GM18858 (cell line): ENCODE measurements around the gene AQP7.
"Not testable (repeated sequence)": the region's sequence is repeated elsewhere in the genome, so short reads cannot be mapped to it uniquely, and the experiment has no call there.

ENCODE experiments used
- ATAC-seq: cut with Tn5 transposase; IDR thresholded peaks from one replicate; pipeline ENCODE4 v1.9.1; 2021; ENCODE audit not compliant: unreplicated experiment

The AQP7 gene

DNA sequence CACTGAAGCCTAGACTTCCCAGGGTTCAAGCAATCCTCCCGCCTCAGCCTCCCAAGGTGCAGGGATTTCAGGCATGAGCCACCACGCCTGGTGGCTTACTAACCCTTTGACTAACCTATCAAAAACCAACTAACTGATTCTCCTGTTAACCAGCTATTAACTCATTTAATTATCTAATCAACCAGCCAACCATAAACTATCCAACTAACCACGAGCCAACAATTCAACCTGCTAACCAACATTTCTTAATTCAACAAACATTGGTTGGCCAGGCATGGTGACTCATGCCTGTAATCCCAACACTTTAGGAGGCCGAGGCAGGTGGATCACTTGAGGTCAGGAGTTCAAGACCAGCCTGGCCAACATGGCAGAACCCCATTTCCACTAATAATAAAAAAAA is 3.3 kb downstream of the AQP7 start:
- not testable (repeated sequence) for ATAC-seq

DNA sequence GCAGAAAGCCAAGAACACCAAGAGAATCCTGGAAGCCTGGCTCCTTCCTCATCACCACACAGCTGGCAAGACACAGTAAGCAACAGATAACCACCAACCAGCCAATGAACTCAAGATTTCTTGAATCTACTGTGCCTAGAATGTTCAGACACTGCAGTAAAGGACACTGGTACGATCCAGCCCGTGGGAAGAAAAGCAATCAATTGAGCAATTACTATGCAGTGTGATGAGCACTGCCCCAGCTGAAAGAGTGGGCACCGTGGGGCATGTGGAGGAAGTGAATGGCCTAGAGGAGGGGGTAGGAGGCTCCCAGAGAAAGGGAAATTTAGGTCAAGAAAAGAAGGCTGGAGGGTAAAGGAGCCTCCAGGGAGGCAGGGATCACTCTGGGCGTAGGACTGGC is 4.6 kb downstream of the AQP7 start:
- not testable (repeated sequence) for ATAC-seq

DNA sequence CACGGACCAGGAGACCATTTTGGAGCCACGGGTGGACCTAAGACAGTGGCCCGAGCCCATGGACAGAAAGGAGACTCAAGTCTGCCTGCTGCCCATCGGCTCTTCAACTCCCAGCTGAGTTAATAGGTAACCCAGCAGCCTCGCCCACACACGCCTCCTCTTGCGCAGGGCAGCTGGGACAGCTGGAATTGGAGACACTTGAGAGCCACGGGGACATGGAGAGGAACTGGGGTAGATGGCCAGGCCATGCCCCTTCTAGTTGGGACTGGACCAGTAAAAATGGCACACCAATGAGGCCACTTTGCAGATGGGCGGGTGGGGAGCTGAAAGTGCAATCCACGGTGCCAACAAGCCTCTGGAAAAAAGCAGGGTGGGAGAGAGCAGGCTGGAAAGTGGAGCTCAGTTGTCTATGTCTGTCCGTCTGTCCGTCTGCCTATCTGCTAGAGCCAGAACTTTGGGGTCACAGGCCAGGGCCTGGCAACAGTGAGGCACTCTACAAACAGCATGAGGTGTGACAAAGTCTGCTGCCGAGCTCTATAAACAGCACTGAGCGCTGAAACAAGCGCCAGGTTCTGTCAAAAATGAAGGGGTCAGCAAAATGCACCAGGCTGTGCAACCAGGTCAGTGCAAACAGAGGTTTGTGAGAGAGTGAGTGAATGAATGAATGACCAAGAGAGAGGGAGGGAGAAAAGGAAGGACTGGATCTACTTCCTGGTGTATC is 7.0 kb downstream of the AQP7 start:
- not testable (repeated sequence) for ATAC-seq

DNA sequence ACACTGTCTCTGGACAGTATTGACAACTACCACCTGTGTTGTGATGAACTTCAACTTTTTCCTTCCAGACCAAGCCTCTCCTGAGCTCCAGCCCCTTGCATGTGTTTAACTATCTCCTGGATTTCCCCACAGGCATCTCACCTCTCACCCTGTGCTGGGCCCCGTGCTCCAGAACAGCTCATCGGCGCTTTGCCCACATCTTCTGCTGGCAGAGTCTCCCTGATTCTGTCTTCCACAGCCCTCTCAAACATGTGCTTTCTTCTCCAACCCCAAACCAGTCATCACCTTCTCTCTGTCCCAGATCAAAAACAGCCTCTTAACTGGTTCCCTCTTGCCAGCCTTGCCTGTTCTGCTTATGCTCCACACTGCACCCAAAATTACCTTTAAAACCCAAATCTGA is 8.4 kb downstream of the AQP7 start:
- ATAC-seq, result not testable (repeated sequence)

DNA sequence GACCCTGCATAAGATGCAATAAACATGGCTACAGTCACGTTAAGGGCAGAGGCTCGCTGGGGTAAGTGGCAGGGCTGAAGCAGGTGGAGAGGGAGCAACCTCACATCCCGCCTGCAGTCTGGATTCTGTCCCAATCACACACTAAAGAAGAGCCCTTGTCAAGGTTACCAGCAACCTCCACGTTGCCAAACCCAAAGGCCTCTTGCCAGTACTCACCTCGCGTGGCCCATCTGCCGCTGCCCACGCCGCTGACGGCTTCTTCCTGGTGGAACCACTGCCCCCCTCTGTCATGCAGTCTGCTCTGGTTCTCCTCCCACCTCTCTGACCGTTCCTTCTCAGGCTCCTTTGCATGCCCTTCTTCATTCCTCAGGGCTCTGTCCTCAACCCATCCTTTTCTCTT is 8.8 kb downstream of the AQP7 start:
- no peak for ATAC-seq

DNA sequence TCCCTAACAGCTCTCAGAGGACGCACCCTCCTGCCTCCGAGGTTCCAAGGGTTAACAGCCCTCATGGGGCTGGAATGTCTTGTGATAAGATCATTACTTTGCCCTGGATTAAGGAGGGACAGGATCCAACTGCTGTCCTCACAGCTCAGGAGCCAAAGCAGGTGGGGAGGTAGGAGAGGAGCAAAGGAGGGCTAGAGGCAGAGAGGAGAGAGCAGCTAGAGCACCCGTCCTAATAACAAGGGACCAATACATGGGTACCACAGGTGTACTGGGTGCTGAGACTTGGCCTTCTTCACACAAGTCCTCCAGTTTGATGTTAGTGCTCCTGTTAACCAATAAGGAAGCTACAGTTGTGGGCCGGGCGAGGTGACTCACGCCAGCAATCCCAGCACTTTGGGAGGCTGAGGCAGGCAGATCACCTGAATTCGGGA is 9.8 kb downstream of the AQP7 start:
- ATAC-seq, result not testable (repeated sequence)

DNA sequence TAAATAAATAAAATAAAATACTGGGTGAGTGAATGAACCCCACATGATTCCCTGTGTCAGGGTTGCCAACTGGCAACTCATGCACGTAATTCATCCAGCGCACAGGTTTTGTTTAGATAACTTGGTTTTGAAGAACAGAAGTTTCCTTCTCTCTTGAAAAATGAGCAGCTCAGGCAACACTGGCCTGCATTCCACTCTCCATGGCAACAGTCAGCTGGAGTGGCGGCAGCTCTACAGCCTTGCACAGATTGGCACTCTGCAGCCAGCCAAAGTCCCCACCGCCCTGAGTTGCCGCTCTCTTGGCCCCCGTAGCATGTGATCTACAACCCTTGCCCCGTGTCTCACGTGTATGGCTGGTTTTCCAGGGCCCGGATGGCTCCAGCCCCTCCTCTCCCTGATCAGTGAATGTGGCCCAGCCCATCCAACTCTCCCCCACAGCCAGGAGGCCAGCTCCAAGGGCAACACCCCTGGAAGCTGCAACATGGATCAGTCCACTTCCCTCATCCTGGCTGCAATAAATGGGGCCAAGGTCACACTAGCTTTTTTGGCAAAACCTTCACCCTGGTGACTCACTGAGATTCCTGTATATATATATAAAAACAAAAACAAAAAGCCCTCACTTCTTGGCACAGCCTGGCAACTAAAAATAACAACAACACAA is 11.1 kb downstream of the AQP7 start:
- not testable (repeated sequence) for ATAC-seq

DNA sequence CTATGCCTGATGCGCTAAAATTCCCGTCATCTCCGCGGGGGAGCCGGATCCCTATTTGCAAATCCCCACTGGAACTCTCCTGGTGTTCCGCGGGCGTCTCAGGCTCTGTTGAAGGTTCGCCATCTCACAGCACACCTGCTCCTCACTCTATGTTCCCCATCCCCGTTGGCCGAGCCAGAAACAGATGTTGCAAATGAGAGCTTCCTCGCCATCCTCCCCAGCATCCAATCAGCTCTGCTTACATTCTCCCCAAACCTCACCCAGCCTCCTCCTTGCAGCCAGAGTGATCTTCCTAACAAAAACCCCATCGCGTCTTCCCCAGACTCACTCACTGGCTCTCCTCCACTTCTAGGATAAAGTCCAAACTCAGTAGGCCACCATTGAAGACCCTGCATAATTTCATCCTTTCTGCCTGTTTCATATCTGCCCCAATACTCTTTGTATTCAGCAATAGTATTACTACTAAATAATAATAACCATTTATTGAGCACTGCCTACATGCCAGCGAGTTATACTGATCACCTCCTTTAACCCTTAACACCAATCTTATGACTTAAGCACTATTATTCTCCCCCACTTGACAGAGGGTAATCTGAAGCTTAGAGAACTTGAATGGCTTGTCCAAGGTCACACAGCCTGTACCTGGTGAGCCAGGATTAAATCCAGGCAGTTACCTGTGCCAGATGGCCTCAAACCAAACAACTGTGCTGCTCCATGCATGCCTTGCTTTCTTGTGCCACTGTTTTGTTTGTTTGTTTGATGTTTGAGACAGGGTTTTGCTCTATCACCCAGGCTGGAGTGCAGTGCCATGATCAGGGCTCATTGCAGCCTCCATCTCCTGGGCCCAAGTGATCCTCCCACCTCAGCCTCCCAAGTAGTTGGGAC is 14.0 kb downstream of the AQP7 start:
- no peak for ATAC-seq

DNA sequence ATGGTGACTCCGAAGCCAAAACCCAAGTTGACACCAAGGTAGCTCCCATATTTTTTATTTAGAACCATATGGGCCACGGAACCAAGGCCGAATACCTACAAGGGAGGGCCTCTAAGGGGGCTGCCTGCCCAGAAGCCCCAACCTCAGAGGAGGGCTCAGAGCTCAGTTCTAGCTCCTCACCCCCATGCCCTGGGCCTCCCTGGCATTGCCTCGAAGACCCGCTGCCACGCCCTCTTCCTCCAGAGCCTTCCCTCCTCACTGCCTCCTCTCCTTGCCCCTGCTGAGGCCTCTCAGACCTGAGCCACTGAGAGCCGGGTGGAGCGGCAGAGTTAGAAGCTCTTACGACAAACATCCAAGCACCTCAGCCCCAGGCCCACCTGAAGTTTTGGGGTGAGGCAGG is 15.4 kb downstream of the AQP7 start:
- not testable (repeated sequence) for ATAC-seq

DNA sequence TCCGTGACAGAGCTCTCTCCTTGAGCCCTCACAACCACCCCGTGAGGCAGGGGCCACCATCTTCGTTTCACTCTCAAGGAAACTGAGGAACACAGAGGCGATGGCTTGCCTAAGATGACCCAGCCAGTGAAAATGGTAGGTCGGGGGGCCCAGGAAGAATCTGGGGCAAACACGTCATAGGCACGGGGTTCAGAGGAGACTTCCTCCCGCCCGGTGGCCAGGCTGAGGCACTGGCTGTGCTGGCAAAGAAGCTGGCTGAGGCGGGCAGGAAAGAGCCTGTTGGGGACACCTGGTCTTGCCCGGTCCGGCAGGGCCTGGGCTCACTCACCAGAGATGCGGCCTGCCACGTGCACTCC is 15.7 kb downstream of the AQP7 start:
- not testable (repeated sequence) for ATAC-seq

DNA sequence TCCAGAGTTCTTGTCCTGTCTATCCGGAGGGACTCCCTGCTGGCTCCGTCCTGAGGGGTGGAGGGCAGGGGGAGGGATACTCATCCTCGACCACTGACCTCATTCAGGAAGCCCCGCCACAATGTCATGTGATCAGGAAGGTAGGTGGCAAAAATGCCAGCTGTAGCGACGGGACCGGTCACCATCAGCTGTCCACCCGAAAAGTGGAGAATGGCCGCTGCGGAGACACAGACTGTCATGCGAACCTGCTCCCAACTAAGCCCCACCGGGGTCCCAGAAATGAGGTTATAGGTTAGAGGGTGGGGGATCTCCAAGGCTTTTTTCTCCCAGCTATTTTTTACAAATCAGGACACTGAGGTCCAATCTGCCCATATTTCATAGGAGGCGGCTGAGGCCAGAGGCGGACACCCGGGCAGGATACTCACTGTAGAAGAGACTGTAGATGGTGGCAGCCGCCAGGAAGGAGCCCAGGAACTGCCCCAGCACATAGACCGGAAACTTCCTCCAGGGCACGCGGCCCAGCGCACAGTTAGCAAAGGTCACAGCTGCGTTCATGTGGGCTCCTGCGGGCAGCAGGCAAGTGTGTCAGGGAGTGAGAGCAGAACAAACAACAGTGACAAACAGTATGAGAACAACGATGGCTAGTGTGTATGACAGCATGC is 16.3 kb downstream of the AQP7 start:
- ATAC-seq, result not testable (repeated sequence)

DNA sequence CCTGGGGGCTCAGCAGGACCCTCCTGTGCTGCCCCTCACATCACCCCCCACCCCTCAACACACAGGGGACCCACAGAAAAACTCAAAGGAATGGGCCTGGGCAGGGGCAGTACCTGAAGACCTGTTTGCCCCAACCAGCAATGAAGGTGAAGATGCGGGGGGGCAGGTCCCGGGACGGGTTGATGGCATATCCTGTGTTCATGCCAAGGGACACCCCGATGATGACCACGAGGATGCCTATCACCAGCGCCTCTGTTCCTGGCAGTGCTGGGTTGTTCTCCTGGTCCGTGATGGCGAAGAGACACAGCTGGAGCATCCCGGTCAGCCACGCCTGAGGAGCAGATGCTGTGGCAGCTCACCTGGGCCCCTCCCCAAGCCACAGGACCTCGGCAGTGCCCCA is 16.8 kb downstream of the AQP7 start:
- not testable (repeated sequence) for ATAC-seq

DNA sequence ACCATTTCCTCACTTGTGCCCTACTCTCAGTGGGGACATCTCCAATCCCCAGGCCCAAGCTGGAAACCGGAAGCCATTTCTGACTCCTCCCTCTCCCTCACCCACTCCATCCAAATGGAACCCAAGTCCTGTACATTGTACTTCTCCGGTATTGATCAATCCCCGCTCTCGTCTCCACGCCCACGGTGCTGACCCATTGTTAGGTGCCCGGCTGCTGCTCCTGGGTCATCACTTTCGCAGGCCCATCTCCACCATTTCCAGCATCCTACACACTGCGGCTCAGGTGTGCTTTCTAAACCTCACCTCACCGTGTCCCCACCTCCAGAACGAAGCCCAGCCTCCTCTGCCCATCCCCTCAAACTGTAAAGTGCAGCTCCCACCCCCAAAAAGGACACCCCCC is 19.0 kb downstream of the AQP7 start:
- ATAC-seq, result not testable (repeated sequence)

DNA sequence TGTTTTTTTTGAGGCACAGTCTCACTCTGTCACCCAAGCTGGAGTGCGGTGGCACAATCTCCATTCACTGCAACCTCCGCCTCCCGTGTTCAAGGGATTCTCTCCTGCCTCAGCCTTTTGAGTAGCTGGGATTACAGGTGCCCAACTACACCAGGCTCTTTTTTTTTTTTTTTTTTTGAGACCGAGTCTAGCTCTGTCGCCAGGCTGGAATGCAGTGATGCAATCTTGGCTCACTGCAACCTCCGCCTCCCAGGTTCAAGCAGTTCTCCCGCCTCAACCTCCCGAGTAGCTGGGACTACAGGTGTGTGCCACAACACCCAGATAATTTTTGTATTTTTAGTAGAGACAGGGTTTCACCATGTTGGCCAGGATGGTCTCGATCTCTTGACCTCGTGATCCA is 20.0 kb downstream of the AQP7 start:
- not testable (repeated sequence) for ATAC-seq

DNA sequence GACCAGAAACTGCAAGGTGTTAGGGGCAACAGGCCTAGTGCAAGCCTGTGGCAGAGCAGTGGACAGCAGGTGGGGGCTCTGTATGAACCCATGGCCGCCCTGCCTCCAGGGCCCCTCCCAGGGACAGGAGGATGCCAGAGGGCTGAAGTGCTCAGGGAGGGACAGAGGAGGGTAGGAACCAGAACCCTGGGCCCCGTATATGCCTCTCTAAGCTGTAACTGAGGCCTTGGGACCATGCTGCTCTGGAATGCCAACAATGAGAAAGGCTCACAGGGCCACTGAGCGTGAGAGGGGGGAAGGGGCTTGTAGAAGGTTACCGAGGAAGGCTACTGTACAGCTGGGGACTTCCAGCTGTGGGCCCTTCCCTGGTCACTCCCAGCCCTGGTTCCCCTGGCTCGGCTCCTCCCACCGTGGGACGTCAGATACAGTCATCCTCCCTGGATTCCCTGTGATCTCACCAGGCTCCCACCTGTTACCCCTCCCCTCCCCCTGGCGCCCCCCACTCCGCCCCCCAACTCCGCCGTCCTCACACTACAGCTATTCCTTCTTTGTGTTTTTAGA is 21.1 kb downstream of the AQP7 start:
- no peak for ATAC-seq

DNA sequence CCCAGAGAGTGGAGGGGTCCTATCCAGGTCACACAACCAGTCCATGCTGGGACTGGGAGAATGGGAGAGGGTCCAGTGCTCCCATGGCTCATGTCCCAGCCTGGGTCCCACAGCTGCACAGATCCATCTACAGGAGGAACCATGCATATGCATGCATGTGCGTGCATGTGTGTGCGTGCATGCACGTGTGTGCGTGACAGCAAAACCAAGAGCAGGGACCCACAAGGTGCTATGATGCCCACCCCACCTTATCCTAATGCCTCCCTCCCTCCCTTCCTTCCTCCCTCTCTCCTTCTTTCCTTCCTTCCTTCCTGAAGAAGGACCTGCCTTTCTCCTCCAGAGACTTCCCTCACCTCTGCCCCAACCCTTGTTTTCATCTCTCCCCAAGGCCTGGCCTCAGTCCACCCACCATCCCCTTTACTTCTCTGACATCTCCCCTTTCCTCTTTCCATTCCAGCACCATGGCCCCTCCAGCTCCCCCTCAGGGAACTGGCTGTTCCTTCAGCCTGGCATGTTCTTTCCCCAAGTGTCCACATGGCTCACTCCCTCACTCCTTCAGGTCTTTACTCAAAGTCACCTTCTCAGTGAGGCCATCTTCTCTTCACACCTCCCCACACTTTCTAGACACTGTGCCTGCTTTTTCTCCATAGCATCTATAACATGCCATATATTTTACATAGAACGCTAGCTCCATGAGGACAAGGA is 21.8 kb downstream of the AQP7 start:
- no peak for ATAC-seq

DNA sequence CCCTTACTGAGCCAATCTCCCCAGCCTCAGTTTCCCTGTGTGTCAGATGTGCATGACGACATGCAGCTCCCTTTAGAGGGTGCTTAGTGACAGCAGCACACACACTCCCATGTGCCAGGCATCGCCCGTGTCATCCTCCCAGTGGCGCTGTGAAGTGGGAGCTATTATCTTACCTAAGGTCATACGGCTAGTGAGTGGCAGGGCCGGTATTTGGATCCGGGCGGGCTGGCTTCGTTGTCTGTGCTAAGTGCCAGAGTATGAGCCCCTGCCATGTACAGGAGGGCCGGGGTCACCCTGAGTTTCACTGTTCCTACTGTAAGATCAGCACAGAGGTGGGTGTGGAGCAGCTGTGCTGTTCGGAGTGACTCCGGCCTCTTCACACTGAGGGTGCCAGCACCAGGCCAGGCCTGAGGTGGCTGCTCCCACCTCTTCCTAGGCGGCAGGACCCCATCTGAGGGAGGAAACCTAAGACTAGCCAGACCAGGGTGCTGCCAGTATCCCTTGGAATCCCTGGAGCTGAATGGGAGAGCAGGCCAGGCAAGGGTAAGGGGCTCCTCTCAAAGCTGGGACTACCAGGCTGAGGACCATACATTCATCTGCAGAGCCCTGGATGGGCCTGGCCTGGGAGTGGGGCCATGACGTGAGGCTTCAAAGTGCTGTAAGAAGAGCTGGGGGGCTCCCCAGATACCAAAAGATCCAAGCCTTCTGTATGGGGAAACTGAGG is 22.5 kb downstream of the AQP7 start:
- no peak for ATAC-seq

DNA sequence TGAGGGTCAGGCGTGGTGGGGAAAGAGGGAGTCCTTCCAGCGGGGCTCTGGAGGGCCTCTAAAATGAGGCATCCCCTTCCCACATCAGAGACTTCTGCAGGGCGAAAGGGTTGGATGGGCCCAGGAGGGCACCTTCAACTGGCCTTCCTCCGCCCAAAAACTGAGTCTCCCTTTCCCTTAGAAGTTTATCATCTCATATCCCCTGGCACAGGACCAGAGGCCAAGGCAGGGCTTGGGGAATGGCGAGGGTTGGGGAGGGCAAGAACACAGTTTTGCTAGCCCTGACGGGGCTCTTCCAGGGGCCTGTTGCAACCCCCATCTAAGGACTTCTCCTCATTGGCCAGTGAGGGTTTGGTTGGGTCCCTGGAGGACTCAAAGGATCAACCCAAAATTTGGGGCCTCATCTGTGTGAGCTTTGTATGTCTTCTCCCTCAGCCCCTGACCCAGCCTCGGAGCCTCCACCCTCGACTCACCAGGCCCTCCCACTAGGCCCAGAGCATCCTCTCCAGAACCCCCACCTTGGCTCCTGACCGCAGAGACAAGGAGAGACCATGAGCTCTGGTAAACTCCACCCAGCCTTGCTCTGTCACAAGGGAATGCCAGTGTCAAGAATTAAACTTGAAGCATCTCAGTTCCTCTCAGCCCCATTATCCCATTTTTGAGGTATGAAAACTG is 24.1 kb downstream of the AQP7 start:
- no peak for ATAC-seq

DNA sequence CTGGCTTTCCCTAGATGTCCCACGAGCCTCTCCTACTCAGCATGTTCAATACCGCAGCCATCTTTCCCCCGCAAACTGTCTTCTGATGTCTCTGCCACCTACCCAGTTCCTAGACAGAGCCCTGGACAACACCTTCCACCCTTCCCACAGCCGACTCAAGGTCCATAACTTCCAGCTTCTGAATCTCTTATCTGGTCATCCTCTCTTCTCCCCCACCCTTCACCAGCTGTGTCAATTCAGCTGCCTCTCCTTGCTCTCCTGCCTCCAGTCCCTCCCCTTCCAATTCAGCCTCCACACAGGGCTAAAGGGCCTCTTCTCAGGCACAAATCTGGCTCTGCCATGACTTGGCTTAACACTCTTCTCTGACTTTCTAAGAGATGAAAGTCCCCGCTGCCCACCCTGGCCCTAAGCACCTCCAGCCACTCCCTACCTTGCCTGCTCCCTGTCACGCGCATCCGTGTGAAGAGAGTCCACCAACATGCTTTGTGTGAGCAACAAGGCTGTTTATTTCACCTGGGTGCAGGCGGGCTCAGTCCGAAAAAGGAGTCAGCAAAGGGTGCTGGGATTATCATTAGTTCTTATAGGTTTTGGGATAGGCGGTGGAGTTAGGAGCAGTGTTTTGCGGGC is 25.2 kb downstream of the AQP7 start:
- no peak for ATAC-seq
